Measurements from ENCODE around the gene SYTL5.
A peak's percentile ranks its signal among the peaks of the same experiment; 100 is the strongest.

The SYTL5 gene

DNA sequence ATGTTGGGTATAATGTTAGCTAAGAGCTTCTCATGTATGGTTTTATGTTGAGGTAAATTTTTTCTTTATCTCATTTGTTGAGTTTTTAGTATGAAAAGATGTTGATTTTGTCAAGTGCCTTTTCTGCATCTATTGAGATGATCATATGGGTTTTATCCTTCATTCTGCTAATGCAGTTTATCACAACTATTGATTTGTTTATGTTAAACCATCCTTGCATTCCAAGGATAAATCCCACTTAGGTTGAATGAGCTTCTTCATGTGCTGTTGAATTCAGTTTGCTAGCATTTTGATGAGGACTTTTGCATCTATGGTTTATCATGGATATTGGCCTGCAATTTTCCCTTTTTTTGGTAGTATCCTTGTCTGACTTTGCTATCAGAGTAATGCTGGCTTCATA, 93.3 kb downstream of the SYTL5 start:
- DNase-seq = no peak

DNA sequence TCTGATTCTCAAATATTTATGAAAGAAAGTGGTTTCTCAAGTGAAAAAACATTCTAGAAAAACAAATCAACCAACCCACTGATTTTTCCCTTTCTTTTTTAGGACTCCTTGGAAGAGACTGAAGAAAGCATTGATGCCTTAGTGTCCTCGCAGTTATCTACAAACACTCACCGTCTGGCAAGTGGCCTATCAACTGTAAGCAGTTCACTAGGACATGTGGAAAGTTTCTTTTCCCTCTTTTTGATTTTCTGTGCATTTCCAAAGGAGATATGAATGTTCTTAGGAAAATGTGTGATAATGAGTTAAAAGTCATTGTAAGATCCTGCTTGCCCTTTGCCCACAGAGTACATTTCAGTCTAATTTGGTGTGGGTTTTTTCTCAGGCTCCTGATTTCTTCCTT, 95.9 kb downstream of the SYTL5 start:
- DNase-seq = no peak

DNA sequence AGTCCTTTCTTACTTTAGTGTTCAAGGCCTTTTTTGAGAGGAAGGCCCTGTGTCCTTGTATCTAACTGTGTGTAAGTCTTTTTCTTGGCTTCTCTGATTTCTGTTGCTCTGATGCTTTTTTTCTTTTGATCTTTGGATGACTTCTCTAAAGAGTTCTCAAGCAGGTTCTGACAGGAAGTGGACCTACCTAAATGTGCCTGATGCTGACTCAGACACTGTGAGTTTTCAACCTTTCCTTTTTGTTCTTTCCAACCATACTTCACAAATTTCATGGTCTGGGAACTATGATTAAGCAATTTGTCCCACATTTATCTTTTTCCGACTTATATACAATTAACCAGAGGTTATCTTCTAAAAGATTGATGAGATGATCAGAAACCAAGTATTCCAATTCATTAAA, 96.5 kb downstream of the SYTL5 start:
- no peak for DNase-seq

DNA sequence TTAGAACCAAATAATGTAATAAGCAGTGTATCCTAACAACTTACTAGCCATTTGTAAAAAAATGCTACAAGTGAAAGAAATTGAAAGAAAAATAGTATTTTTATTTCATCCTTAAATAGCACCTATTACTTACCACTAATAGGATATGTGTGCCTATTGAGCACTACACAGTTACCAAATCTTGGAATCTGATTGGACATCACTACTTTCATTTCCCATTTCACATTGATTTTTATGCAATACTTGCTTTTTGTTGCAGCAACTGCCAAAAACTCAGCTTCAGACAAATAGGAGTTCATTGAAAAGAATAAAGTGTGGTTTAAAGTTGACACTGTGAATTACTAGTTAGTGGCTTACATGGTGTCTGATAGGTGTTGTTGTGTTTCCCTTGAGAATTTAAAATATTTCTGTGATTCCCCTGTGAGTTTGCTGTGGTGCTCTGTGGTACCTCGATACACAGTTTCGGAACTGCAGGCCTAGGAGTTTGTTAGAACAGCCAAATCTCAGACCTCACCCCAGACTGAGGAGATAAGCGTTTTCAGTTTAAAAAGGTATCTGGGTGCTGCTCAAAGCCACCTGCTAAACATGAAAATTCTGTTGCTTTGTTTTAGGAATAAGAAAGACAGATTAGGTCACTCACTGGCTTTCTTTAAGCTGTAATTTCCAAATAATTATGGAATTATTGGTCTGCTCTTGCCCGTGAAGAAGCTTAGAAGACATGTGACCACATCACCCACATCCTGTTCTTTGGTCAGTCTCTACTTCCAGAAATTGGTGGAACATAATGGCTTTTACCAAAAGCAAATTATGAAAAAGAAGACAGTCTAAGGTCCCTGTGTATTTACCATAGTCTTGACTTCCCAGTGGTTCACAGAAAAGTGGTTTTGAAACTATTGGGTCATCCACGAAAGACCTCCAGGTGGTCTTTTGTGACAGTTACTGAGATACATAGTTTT, 97.8 kb downstream of the SYTL5 start:
- no peak for DNase-seq

DNA sequence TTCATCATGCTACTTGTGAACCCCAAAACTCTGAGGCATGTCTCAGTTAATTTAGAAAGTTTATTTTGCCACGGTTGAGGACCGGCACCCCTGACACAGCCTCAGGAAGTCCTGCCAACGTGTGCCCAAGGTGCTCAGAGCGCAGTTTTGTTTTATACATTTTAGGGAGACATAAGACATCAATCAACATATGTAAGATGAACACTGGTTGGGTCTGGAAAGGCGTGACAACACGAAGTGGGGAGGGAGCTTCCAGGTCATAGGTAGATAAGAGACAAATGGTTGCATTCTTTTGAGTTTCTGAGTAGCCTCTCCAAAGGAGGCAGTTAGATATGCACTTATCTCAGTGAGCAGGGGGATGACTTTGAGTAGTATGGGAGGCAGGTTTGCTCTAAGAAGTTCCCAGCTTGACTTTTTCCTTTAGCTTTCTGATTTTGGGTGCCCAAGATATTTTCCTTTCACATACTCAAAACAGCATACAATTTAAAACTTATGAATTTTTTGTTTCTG, 98.9 kb downstream of the SYTL5 start:
- DNase-seq = no peak

DNA sequence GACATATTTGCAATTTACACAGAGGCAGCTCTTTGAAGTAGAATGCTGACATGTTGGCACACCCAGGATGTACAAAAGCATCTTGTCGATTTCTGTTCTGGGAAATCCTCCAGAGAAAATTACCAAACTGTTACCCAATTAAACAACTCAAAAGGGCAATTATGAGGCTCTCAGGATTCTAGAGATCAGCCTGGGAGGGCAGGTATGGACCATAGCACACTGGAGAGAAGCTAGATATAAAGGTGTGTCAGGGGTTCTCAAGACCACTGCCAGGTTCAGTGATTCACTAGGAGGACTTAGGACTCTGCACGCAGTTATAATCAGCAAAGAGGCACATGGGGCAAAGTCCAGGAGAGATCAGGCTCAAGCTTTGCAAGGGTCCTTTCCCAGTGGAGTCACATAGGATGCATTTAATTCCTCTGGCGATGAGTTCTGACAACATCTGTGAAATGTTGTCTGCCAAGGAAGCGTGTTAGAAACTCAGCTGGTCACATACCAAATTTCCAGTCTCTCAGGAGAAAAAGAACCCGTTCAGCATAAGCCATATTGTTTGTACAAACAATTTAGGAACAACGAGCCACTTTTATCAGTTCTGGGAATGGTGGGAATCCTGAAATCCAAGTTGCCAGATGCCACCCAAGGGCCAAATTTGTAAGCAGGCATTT, 100.8 kb downstream of the SYTL5 start:
- no peak for DNase-seq

DNA sequence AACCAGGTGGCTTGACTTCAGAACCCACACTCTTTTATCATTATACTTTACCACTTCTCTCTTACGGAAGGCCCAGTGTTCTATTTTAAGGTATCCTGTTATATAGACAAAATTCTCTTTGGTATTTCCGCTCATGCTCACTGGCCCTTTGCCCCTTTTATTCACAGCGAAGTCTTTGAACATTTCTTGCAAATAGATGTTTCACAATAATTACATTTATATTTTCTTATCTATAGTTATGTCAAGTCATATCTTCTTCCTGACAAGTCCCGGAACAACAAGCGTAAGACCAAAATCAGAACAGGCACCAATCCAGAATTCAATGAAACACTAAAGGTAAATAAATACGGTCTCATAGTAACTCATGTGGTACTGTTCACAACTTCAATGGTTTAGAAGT, 102.0 kb downstream of the SYTL5 start:
- no peak for DNase-seq

DNA sequence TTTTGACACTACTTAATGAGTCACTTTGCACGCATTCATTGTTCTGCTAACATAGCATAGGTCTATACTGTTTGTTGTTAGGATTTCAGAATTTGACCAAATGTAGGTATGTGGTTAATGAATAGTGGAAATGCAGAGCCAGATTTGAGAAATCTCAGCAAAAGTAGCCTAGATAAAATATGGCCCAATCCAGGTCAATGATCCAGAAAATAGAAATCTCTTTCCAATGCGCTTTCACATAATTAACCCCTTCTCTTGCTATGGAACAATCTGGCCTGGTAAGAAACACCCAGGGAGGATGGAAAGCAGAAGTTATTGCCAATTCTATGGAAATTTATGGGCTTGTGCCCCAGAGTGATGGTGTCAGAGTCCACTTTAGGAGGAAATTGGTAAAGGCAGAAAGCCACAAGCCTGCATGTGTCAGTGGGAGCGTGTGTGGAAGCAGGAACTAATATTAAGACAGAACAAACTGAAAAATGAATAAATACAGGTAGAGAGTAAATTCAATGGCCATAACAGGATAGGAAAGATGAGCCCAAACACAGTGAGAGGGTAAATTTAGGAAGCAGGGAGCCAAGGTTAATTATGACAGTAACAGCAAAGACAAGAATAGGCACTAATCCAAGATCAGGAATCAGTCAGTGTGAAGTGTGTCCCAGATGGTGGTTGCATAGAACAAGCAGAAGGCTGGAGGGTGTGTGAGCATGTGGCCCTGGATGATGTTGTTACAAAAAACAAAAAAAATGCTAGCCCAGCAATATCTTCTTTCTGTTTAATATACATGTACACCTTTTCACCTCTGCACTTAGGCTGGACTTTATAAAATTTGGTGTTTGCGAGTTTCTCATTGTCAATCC, 102.9 kb downstream of the SYTL5 start:
- no peak for DNase-seq

DNA sequence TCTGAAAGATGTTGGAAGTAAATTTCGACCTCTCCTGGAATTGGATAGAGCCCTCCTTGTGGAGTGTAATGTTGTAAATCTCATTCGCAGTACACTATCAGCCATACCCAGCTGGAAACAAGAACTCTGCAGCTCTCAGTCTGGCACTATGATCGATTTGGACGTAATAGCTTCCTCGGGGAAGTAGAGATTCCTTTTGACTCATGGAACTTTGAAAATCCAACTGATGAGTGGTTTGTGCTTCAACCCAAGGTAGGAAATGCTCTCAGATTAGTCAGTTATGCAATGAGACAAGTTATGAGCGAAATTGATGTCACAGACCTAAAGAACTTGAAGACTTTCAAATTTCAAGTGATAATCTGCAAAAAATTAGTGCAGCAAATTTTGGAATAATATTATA, 103.9 kb downstream of the SYTL5 start:
- DNase-seq = no peak

DNA sequence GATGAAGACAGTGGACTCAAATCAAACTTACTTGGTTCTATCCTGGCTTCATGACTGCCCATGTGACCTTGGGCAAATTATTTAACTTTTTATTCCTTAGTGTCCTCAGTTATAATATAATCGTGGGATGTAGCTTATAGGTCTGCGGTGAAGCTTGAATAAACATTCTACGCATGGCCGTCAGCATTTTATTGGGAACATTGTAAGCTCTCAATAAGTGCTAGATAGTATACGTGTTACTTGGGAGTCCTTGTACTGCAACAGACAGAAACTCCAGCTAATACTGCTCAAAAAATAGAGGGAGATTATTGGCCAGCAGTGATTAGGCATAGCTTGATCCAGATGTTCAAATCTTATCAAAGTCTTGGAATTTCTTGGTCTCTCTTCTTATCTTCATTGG, 104.8 kb downstream of the SYTL5 start:
- no peak for DNase-seq

DNA sequence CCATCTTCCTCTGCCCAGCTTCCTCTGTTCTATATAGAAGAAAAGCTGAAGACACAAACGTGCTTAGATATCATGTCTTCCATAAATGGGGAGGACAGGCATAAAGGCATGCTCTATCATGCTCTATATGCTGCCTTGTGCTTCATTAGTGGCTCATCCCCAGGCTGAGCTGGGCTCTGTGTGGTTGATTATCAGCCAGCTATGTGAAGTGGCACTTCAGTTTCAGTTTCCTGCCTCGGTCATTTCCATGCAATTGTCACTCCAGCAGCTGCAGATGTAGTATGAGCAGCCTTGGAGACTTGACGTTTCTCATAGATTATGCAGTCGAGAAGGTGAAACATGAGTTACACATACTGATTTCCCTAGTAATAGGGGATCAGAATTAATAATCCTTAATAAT, 106.2 kb downstream of the SYTL5 start:
- peak; percentile 25 for DNase-seq

DNA sequence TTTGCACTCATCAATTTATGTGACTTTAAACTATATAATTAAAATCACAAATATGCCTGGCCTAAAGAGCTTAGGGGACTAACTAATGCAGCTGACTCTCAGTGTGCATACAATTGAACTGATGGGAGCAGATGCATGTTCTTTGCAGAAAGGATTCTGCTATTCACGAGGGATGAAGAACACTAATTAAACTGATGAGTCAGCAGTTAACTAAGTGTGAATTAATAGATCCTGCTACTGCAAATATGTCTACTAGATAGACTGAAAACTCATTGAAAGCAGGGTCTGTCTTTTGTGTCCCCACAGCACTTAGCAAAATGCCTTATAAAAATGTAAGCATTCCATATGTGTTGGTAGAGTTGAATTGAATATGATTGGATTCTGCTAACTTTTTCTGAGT, 110.4 kb downstream of the SYTL5 start:
- DNase-seq = no peak

DNA sequence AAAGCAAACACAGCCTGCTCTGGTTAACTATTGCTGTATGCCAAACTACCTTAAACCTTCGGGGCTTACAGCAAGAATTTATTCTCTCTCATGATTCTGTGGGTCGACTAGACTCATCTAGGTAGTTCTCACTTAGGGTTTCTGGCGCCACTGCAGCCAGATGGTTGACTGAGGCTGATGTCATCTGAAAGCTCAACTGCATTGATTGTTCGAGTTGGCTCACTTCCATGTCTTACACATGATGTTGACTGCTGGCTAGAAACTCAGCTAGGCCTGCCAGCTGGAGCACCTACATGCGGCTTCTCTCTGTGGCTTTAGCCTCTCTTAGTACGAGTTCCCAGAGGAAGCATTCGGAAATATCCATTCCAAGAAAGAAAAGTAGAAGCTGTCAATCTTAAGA, 111.1 kb downstream of the SYTL5 start:
- DNase-seq = no peak

DNA sequence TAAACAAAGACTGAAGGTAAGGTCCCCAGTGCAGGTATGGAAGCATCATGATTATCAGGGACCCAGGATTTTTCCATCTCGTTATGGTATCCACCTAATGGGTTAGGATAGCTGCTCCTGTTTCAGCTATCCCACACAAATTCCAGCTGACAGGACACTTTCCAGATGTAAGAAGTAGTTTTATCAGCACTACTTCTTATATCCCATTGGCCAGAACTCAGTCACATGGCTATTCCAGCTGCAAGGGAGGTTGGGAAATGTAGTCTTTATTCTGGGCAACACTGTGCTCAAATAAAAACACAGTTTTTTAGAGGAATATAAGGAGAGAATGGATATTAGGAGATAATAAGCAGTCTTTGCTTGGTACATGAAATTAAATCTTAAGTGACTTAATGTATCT, 117.6 kb downstream of the SYTL5 start:
- no peak for DNase-seq

DNA sequence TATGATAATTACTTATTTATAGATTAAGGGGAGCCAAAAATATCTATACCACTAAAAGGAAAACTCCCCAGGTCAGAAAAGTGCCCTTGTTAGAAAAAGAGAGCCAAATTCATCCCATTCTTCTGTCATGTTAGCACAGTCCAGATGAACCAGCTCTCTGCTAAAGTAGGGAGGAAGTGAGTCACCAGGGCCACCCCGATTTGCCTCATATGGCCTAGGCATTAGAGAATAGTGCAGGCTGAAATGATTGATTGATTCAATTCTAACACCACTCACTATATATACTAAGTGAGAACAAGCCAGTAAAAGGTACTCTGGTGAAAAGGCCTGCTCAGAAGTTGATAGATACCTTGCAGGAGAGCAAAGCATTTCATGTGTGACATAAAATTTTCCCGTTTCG, 119.8 kb downstream of the SYTL5 start:
- DNase-seq = no peak

DNA sequence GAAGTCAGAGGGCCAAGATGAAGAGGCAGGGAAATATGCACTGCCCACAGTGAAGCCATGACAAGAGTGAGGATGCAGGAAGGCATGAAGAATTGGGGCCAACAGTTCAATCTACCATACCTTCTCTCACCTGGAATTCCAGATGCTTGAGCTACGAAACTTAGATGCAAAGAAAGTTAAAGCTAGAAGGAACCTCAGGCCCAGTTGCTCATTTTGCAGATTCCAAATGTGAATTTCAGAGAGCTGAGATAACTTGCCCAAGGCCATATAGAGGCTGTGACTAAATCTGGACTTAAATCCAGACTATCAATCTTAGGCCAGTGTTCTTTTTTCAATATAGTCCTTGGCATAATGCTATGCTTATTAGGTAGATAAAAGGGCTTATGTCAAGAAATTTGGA, 121.6 kb downstream of the SYTL5 start:
- DNase-seq = no peak

DNA sequence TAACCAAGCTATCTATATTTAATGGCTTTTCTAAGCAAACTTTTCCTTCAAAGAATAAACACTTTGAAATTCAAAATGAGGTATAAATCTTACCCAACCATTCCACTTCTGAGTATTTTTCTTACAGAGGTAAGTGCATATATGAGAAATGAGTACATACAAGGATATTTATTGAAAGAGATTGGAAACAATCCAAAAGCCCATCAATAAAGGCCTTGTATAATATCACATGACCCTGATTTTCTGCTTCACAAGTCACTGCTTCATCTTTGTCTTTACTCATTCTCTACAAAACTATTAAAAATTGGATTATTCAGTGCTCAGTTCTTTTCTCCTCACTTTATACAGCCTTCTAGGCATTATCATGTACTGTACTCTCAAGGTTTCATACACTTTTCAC, 123.0 kb downstream of the SYTL5 start:
- no peak for DNase-seq

DNA sequence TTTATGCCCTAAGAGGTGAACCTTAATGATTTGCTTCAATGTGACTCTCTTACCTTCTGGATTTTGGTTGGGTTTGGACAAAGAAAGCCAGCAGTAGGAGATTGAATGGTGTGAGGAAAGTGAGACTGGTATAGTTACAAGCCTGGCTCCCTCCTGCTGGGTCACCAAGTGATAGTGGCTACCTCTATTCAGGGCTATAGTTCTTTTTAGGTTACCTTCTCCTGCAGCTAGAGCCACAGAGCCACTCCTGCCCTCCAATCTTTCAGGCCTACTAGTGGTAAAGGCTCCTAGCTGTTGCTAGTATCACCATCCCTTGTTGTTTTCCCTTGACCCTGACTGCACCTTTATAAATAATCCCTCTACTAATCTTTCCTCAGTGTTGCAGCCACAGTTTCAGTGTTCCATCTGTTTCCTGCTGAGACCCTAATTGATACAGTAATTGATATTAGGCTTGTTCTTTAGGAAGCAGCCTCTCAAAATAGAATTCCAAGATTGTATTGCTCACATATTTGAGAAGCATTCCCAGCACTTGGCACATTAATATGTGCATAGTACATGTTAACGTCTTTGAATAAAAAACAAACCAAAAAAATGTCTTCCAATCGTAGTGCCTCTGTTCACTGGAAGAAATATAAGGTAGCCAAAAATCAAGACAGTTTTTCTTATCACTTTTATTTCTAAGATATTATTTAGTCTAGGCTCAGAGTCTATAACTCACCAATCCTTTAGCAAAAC, 132.0 kb downstream of the SYTL5 start:
- DNase-seq = no peak

DNA sequence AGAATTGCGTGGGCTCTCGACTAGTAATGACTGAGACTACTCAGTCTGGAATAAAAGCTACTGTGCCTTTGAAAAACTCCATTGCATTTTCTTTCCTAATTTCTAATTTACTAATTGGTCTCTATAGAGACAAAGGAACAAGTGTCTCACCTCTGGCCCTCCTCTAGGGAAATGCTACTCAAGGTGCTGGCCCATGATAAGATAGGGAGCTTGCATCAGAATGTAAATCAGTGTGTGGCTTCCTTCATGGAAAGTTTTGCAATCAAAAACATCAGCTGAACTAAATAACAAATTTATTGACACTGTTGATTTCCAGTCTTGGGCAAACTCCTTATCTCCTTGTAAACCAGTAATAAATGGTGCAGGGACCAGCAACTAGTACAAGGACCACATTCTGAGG, 132.5 kb downstream of the SYTL5 start:
- no peak for DNase-seq

DNA sequence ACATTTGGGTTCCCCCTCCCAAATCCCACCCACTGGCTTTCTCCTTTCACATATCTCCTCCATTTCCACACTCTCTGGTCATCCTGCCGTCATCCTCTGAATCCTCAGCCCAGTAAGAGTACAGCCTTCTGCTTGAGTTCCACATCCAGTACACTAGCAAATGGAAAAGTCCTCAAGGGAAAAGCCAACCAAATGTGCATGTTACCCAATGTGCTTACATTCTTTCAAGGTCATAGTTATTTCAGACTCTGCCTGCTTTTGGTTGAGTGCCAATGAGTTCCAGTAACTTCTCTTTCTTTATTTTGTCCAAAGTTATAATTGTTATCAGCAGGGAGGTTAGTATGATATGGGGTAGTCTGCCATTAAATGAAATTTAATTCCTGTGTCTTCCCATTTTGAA, 136.3 kb downstream of the SYTL5 start:
- no peak for DNase-seq

DNA sequence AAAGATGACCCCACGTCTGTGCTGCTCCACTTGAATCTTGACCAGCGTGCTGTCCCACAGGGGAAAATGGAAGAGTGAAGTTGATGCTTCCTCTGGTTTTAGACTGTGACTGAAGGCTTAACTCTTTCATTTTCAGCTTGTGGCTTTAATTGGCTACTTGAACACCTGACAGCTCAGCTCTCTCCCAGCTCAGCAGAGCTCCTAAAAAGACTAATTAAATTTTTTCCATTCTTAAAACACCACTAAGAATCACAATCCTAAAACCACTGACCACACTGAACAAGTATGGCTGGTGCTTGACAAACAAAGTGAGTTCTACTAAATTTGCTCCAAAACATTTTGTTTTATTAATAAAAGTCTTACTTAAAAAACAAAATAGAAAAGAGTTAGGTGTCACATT, 142.7 kb downstream of the SYTL5 start:
- no peak for DNase-seq

DNA sequence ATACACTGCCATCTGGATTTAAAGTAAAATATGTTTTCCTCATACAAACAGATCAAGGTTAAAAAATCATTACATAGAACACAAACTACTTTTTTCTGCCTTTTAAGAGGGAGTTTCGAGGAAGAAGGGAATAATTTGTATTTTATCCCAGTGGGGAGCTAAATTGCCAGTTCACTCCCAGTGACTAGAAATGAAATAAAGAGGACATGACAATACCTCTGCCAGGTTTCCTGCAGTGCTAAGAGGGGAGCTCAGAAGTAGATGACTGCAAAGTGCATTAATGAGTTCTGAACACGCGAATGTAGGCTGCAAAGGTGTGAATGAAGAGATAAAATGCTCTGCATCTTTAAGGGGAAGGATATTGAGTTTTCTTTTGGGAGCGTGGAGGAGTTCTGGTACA, 144.6 kb downstream of the SYTL5 start:
- no peak for DNase-seq

DNA sequence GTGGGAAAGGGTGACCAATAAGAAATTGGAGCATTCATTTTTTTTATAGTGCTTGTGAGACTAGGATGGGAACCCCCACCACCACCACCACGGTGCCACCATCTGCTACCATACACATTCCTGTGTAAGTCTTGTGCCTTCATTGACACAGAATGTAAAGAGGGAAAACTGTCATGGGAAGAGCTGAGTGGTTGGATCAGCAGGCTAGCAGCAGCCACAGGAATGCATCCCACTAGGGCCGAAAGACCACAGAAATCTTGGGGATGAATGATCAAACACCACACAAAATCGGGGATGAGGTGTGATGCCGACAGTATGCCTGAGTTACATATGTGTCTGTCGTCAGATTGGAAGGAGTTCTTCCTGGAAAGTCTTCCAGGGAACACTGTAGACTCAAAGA, 145.1 kb downstream of the SYTL5 start:
- DNase-seq = no peak

Measured in NCI-H187 treated with DMSO at 0.1 percent for 48 hours (cell line).